ENCODE results near the gene CD82. TPM values are rescaled to one million over a fixed set of nuclear protein-coding genes. Genes with fewer than 3 reads are reported as not detected.

Gene CD82
- polyA plus RNA-seq, 1 donor (not counting 4 experiments of a cell fraction or from before 2014, with no cell fraction given) = 118 TPM

GRCh38 chr11:44519989-44520737, 45.3 kb upstream of the CD82 start:
- Histone ChIP-seq H3K27me3 (ENCODE audit: control insufficient read depth, extremely low read depth, insufficient read depth, low read length) (peaks cover 27% of the 10 kb centered on the region), H2AFZ (ENCODE audit: control insufficient read depth, low read length) (no peak overlapping the region), H3K9ac (ENCODE audit: control insufficient read depth, extremely low read depth, insufficient read depth, low read length) (no peak overlapping the region), H3K9me3 (ENCODE audit: control insufficient read depth, low read depth, low read length) (no peaks in the 10 kb centered on the region), H3K4me1 (ENCODE audit: control insufficient read depth, extremely low read depth, insufficient read depth, low read length) (no peaks in the 10 kb centered on the region), H3K36me3 (ENCODE audit: control insufficient read depth in 2 of 2, extremely low read depth in 1 of 2, insufficient read depth in 2 of 2, low read length in 2 of 2) (no peaks in the 10 kb centered on the region), H3K27ac (ENCODE audit: control insufficient read depth, insufficient read depth, low read length) (no peak overlapping the region), H3K79me2 (ENCODE audit: control insufficient read depth, insufficient read depth, low read length) (no peaks in the 10 kb centered on the region), H3K9me1 (ENCODE audit: control insufficient read depth, extremely low read depth, insufficient read depth, low read length) (no peaks in the 10 kb centered on the region), H3K4me2 (ENCODE audit: control insufficient read depth, extremely low read depth, insufficient read depth, low read depth, low read length) (no peak overlapping the region), H3K4me3 (ENCODE audit: control insufficient read depth in 2 of 3, extremely low read depth in 1 of 3, insufficient read depth in 2 of 3, low read depth in 1 of 3, low read length in 3 of 3) (no peak overlapping the region), H4K20me1 (ENCODE audit: control insufficient read depth, extremely low read depth, insufficient read depth, low read length) (no peaks in the 10 kb centered on the region)
- DNase-seq (ENCODE audit: low read depth, low spot score) (no peak), FAIRE-seq (no peak)
- TF ChIP-seq EZH2 (IDR thresholded peaks at IDR 0.05; ENCODE audit: low read length) = peak; percentile 42
- TF ChIP-seq CTCF (optimal IDR thresholded peaks at IDR 0.05 in 1 of 3, IDR thresholded peaks at IDR 0.05 in 1 of 3, conservative IDR thresholded peaks at IDR 0.05 in 1 of 3; ENCODE audit: extremely low read depth in 1 of 3, insufficient read depth in 2 of 3, low read length in 3 of 3) = no peak
- dilution Hi-C loops (cut with MboI; ENCODE audit: extremely low pct_ligation_motif_present, low sequenced_read_pairs) = no loop called here

GRCh38 chr11:44521148-44521547, 44.3 kb upstream of the CD82 start:
- no peaks in the 10 kb centered on the region for H3K79me2 ChIP-seq (ENCODE audit: control insufficient read depth, insufficient read depth, low read length)
- peaks cover 27% of the 10 kb centered on the region for H3K27me3 ChIP-seq (ENCODE audit: control insufficient read depth, extremely low read depth, insufficient read depth, low read length)
- H3K4me2 ChIP-seq (ENCODE audit: control insufficient read depth, extremely low read depth, insufficient read depth, low read depth, low read length) = no peak overlapping the region
- H3K9me1 ChIP-seq (ENCODE audit: control insufficient read depth, extremely low read depth, insufficient read depth, low read length) = no peaks in the 10 kb centered on the region
- H3K27ac ChIP-seq (ENCODE audit: control insufficient read depth, insufficient read depth, low read length) = no peak overlapping the region
- H3K36me3 ChIP-seq (ENCODE audit: control insufficient read depth in 2 of 2, extremely low read depth in 1 of 2, insufficient read depth in 2 of 2, low read length in 2 of 2) = no peaks in the 10 kb centered on the region
- TF ChIP-seq CTCF (optimal IDR thresholded peaks at IDR 0.05 in 1 of 3, IDR thresholded peaks at IDR 0.05 in 1 of 3, conservative IDR thresholded peaks at IDR 0.05 in 1 of 3; ENCODE audit: extremely low read depth in 1 of 3, insufficient read depth in 2 of 3, low read length in 3 of 3) = no peak
- no peaks in the 10 kb centered on the region for H3K9me3 ChIP-seq (ENCODE audit: control insufficient read depth, low read depth, low read length)
- H3K4me1 ChIP-seq (ENCODE audit: control insufficient read depth, extremely low read depth, insufficient read depth, low read length) = no peaks in the 10 kb centered on the region
- H2AFZ ChIP-seq (ENCODE audit: control insufficient read depth, low read length) = no peak overlapping the region
- FAIRE-seq (no peak), DNase-seq (ENCODE audit: low read depth, low spot score) (no peak)
- H4K20me1 ChIP-seq (ENCODE audit: control insufficient read depth, extremely low read depth, insufficient read depth, low read length) = no peaks in the 10 kb centered on the region
- no peak overlapping the region for H3K9ac ChIP-seq (ENCODE audit: control insufficient read depth, extremely low read depth, insufficient read depth, low read length)
- no peak overlapping the region for H3K4me3 ChIP-seq (ENCODE audit: control insufficient read depth in 2 of 3, extremely low read depth in 1 of 3, insufficient read depth in 2 of 3, low read depth in 1 of 3, low read length in 3 of 3)
- dilution Hi-C loops (cut with MboI; ENCODE audit: extremely low pct_ligation_motif_present, low sequenced_read_pairs) = no loop called here
